Measurements from ENCODE around the gene SMIM38.

The SMIM38 gene
- total RNA-seq = 0 to 0.77 reads per million in 2 donors

GRCh38 chr11:69155302-69156234 is at the start of gene SMIM38:
TSS of gene SMIM38 (plus strand) at chr11:69155935. CDS start at chr11:69157847, 1,912 bp downstream.
- DNase-seq = no peak

- DNase-seq = no peak
These were observed 49.5 kb upstream of the SMIM38 start for GRCh38 chr11:69106031-69106811.

- DNase-seq = no peak
These were observed 48.3 kb upstream of the SMIM38 start for GRCh38 chr11:69107413-69107812.

GRCh38 chr11:69108030-69108429 is 47.7 kb upstream of the SMIM38 start:
- DNase-seq = no peak

- no peak for DNase-seq
These were observed 47.2 kb upstream of the SMIM38 start for GRCh38 chr11:69108559-69108958.

- DNase-seq = no peak
These were observed 46.6 kb upstream of the SMIM38 start for GRCh38 chr11:69109101-69109500.

GRCh38 chr11:69110451-69110850 is 45.3 kb upstream of the SMIM38 start:
- no peak for DNase-seq

GRCh38 chr11:69111624-69112542 is 43.9 kb upstream of the SMIM38 start:
- no peak for DNase-seq

GRCh38 chr11:69113226-69113625 is 42.5 kb upstream of the SMIM38 start:
- no peak for DNase-seq

- DNase-seq = no peak
These were observed 41.9 kb upstream of the SMIM38 start for GRCh38 chr11:69113646-69114340.

GRCh38 chr11:69114362-69114761 is 41.4 kb upstream of the SMIM38 start:
- no peak for DNase-seq

- no peak for DNase-seq
These were observed 40.8 kb upstream of the SMIM38 start for GRCh38 chr11:69114811-69115523.

GRCh38 chr11:69115586-69116560 is 39.9 kb upstream of the SMIM38 start:
- no peak for DNase-seq

- DNase-seq = no peak
These were observed 39.1 kb upstream of the SMIM38 start for GRCh38 chr11:69116671-69117070.

- DNase-seq = no peak
These were observed 36.5 kb upstream of the SMIM38 start for GRCh38 chr11:69119190-69119589.

GRCh38 chr11:69120096-69120875 is 35.4 kb upstream of the SMIM38 start:
- DNase-seq = no peak

- DNase-seq = no peak
These were observed 34.7 kb upstream of the SMIM38 start for GRCh38 chr11:69121021-69121420.

- no peak for DNase-seq
These were observed 34.0 kb upstream of the SMIM38 start for GRCh38 chr11:69121621-69122325.

- no peak for DNase-seq
These were observed 33.5 kb upstream of the SMIM38 start for GRCh38 chr11:69122326-69122629.

All from T-helper 9 cell (primary cell).